ENCODE measurements around the gene LPP.

- TF ChIP-seq, protein P1, sequence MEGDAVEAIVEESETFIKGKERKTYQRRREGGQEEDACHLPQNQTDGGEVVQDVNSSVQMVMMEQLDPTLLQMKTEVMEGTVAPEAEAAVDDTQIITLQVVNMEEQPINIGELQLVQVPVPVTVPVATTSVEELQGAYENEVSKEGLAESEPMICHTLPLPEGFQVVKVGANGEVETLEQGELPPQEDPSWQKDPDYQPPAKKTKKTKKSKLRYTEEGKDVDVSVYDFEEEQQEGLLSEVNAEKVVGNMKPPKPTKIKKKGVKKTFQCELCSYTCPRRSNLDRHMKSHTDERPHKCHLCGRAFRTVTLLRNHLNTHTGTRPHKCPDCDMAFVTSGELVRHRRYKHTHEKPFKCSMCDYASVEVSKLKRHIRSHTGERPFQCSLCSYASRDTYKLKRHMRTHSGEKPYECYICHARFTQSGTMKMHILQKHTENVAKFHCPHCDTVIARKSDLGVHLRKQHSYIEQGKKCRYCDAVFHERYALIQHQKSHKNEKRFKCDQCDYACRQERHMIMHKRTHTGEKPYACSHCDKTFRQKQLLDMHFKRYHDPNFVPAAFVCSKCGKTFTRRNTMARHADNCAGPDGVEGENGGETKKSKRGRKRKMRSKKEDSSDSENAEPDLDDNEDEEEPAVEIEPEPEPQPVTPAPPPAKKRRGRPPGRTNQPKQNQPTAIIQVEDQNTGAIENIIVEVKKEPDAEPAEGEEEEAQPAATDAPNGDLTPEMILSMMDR (IDR thresholded peaks at IDR 0.05), result no peak
- TF ChIP-seq POLR2A (IDR thresholded peaks at IDR 0.05), result no peak
- no peak for TF ChIP-seq EP300 (IDR thresholded peaks at IDR 0.05)
Measured at GRCh38 chr3:188672840-188673239, 518.9 kb downstream of the LPP start.

Data from tibial nerve (tissue), 4 donors.